Panc1 (cell line): Measurements from ENCODE around the gene TSPAN15. TPM values are rescaled to one million over a fixed set of nuclear protein-coding genes. Genes with fewer than 3 reads are reported as not detected.

Experiments used
- ATAC-seq: fragments of 200-7000 bp; cut with Tn5 transposase; 2 replicates; pipeline ENCODE4 v1.9.1; 2020; ENCODE audit warnings: mild to moderate bottlenecking, moderate library complexity
- BruUV-seq: library from RNA; stranded (reverse); fragments of 400-500 nt; replicated peaks from 2 replicates; lab custom pipeline; 2021; lab: Mats Ljungman, UMichigan
- CTCF ChIA-PET: fragments of 300-600 bp; sonication (Branson Sonifier 250); formaldehyde crosslinking; loops from one replicate; lab custom pipeline; 2022; ENCODE audit warnings: antibody characterized with exemption; lab: Charles Lee
- POLR2A ChIA-PET: fragments of 300-600 bp; sonication (Branson Sonifier 250); formaldehyde crosslinking; loops from one replicate; lab custom pipeline; 2022; ENCODE audit warnings: antibody characterized with exemption; lab: Charles Lee
- DNase-seq: peaks from one replicate; pipeline ENCODE4 v3.0.0-alpha.2; 2010; ENCODE audit warnings: low read depth, low spot score
- H3K27ac ChIP-seq: 2 replicates; pipeline ENCODE4 v1.5.1; 2011; ENCODE audit warnings: mild to moderate bottlenecking, low read length, inconsistent platforms
- H3K27me3 ChIP-seq: fragments of 200-500 bp; sonication (Bioruptor generic); 2 replicates; pipeline ENCODE4 v1.6.0; 2014; ENCODE audit warnings: low read length, inconsistent platforms; ENCODE audit not compliant: control insufficient read depth, insufficient read depth
- H3K36me3 ChIP-seq: fragments of 200-500 bp; sonication (Bioruptor generic); 2 replicates; pipeline ENCODE4 v1.5.1; 2014; ENCODE audit warnings: inconsistent platforms, mild to moderate bottlenecking, low read length, moderate library complexity; ENCODE audit not compliant: control insufficient read depth, insufficient read depth
- H3K4me1 ChIP-seq: 2 replicates; pipeline ENCODE4 v1.5.1; 2011; ENCODE audit warnings: inconsistent platforms, mild to moderate bottlenecking, low read length, moderate library complexity; ENCODE audit not compliant: control insufficient read depth, insufficient read depth
- H3K4me3 ChIP-seq, 2 experiments: 2 replicates each; pipeline ENCODE4 v1.5.1; 2011 to 2012; ENCODE audit warnings: low read depth in 2 of 2, low read length in 2 of 2, mild to moderate bottlenecking in 2 of 2, inconsistent platforms in 1 of 2, moderate library complexity in 1 of 2
- H3K9me3 ChIP-seq: fragments of 200-500 bp; sonication (Bioruptor generic); 2 replicates; pipeline ENCODE4 v1.5.1; 2014; ENCODE audit warnings: low read depth, mild to moderate bottlenecking, inconsistent platforms, low read length, moderate library complexity; ENCODE audit not compliant: control insufficient read depth, insufficient read depth
- CTCF ChIP-seq: fragments of 450-650 bp; IDR thresholded peaks from 2 replicates; pipeline ENCODE4 v1.5.1; 2017; ENCODE audit warnings: mild to moderate bottlenecking
- POLR2AphosphoS5 ChIP-seq: IDR thresholded peaks from 2 replicates; pipeline ENCODE4 v1.6.1; 2012; ENCODE audit warnings: mild to moderate bottlenecking, low read depth, low read length, moderate library complexity
- REST ChIP-seq, 2 experiments: IDR thresholded peaks; 2 replicates each; pipeline ENCODE4 v1.6.1; 2011 to 2012; ENCODE audit warnings: low read depth in 2 of 2, control low read depth in 1 of 2, low read length in 1 of 2, mild to moderate bottlenecking in 1 of 2, moderate library complexity in 1 of 2; ENCODE audit not compliant: insufficient read depth in 1 of 2
- SIN3A ChIP-seq: IDR thresholded peaks from 2 replicates; pipeline ENCODE4 v1.6.1; 2012; ENCODE audit warnings: low read depth, mild to moderate bottlenecking, low read length, moderate library complexity, borderline replicate concordance; ENCODE audit not compliant: insufficient read depth
- TCF7L2 ChIP-seq: IDR thresholded peaks from 2 replicates; pipeline ENCODE4 v1.6.1; 2011; ENCODE audit warnings: mild to moderate bottlenecking, low read depth, low read length, inconsistent platforms
- in situ Hi-C: cut with HindIII; loops from 2 replicates; pipeline ENCODE4 v1.10.0; 2016; ENCODE audit warnings: low sequenced_read_pairs, low pct_unique_long_range_greater_than_20kb
- intact Hi-C: fragments of 100-400 bp; cut with micrococcal nuclease; formaldehyde crosslinking; loops from one replicate; pipeline ENCODE4 v1.10.0; 2022; ENCODE audit not compliant: unreplicated experiment
- total RNA-seq: library from RNA; stranded (reverse); gene quantifications from one replicate; pipeline ENCODE4 v1.2.1, GENCODE V29; 2021; ENCODE audit not compliant: unreplicated experiment

The TSPAN15 gene
- total RNA-seq, 1 experiment from 2014 or later, result 199 TPM

GRCh38 chr10:69506834-69507713, 55.8 kb downstream of the TSPAN15 start:
- in situ Hi-C loops, result no loop called here
- Histone ChIP-seq H3K27me3 (no peaks in the 10 kb centered on the region), H3K36me3 (no peaks in the 10 kb centered on the region), H3K4me3 (no peak overlapping the region), H3K27ac (peak overlapping the region; percentile 30), H3K9me3 (no peaks in the 10 kb centered on the region), H3K4me1 (peaks cover 18% of the 10 kb centered on the region)
- POLR2A ChIA-PET, result interaction anchor here (0.6 kb wide), 1 partner anchor 99 kb away, joined by 3 read pairs; no protein-coding TSS in a partner anchor
- ATAC-seq (peak; percentile 43), DNase-seq (no peak)
- no peak for TF ChIP-seq SIN3A
- no peak for TF ChIP-seq REST (IDR thresholded peaks at IDR 0.05; ENCODE audit: insufficient read depth in 1 of 2, low read depth in 2 of 2, low read length in 1 of 2)
- TF ChIP-seq CTCF, result no peak
- no peak for TF ChIP-seq POLR2AphosphoS5
- no peak for TF ChIP-seq TCF7L2
- BruUV-seq, result no TSS peak
- intact Hi-C loops, result no loop called here
- CTCF ChIA-PET, result interaction anchor here (0.6 to 1.0 kb wide), 7 partner anchors 8 to 151 kb away, joined by 3 to 12 read pairs (median 6); no protein-coding TSS in a partner anchor

GRCh38 chr10:69508738-69509340, 57.6 kb downstream of the TSPAN15 start:
- in situ Hi-C loops (no loop called here), intact Hi-C loops (no loop called here)
- CTCF ChIA-PET, result no interaction called here
- no peak overlapping the region for H3K27ac ChIP-seq
- no peaks in the 10 kb centered on the region for H3K36me3 ChIP-seq
- BruUV-seq, result no TSS peak
- TF ChIP-seq TCF7L2 (no peak), SIN3A (no peak), REST (IDR thresholded peaks at IDR 0.05; ENCODE audit: insufficient read depth in 1 of 2, low read depth in 2 of 2, low read length in 1 of 2) (no peak), POLR2AphosphoS5 (no peak), CTCF (no peak)
- peaks cover 18% of the 10 kb centered on the region for H3K4me1 ChIP-seq
- no peaks in the 10 kb centered on the region for H3K9me3 ChIP-seq
- 0 out of 2 replicates have a peak, but pooled peaks have one; percentile 23 for ATAC-seq
- H3K4me3 ChIP-seq, result no peak overlapping the region
- H3K27me3 ChIP-seq, result no peaks in the 10 kb centered on the region
- DNase-seq, result no peak
- POLR2A ChIA-PET, result no interaction called here
